C4-2B (cell line): Measurements from ENCODE around the gene MED19.

Experiments
- CTCF ChIP-seq: fragments of 450-650 bp; conservative IDR thresholded peaks from 2 replicates; pipeline ENCODE4 v1.5.1; 2017; ENCODE audit warnings: mild to moderate bottlenecking
- ZFX ChIP-seq: fragments of 450-650 bp; IDR thresholded peaks from 2 replicates; pipeline ENCODE4 v1.6.1; 2017

- TF ChIP-seq CTCF (no peak), ZFX (no peak)
Measured at GRCh38 chr11:57700425-57700824, 11.6 kb downstream of the MED19 start.
